Measurements from ENCODE around the gene RSF1.

Gene RSF1

GRCh38 chr11:77644887-77645286 lies 175.6 kb downstream of the RSF1 start:
- no peak for TF ChIP-seq ZNF416 (tag by site-specific recombination; IDR thresholded peaks at IDR 0.05)
- no peak for TF ChIP-seq ZNF624 (tag by site-specific recombination; IDR thresholded peaks at IDR 0.05)
- no peak for TF ChIP-seq SP7 (tag by site-specific recombination; IDR thresholded peaks at IDR 0.05)
- TF ChIP-seq ZNF157 (tag by site-specific recombination; IDR thresholded peaks at IDR 0.05) = no peak
- no peak for TF ChIP-seq ZNF521 (tag by site-specific recombination; IDR thresholded peaks at IDR 0.05)
- TF ChIP-seq ZNF280C (tag by site-specific recombination; IDR thresholded peaks at IDR 0.05) = no peak
- no peak for TF ChIP-seq ZNF501 (tag by site-specific recombination; IDR thresholded peaks at IDR 0.05)
- no peak for TF ChIP-seq HOXD13 (CRISPR knock-in tag; IDR thresholded peaks at IDR 0.05; ENCODE audit: borderline replicate concordance)
- TF ChIP-seq ZNF155 (tag by site-specific recombination; IDR thresholded peaks at IDR 0.05) = no peak
- no peak for TF ChIP-seq ZSCAN4 (tag by site-specific recombination; IDR thresholded peaks at IDR 0.05)
- TF ChIP-seq ZNF423 (tag by site-specific recombination; IDR thresholded peaks at IDR 0.05) = no peak
- TF ChIP-seq SETDB1 (IDR thresholded peaks at IDR 0.05; ENCODE audit: insufficient read length, low read length) = no peak
- POLR2A ChIA-PET = no interaction called here
- Histone ChIP-seq H3K4me3 (ENCODE audit: low read depth, low read length) (no peak overlapping the region), H3K9me3 (ENCODE audit: control insufficient read depth, insufficient read depth, low read depth, low read length) (no peaks in the 10 kb centered on the region), H3K27ac (ENCODE audit: extremely low read depth, low read depth, low read length) (no peak overlapping the region), H3K36me3 (ENCODE audit: control insufficient read depth in 2 of 2, insufficient read depth in 1 of 2, low read length in 2 of 2) (no peaks in the 10 kb centered on the region), H3K4me1 (ENCODE audit: control insufficient read depth, insufficient read depth, low read length) (no peaks in the 10 kb centered on the region)
- CTCF ChIA-PET = no interaction called here

GRCh38 chr11:77642228-77642627 lies 178.3 kb downstream of the RSF1 start:
- H3K4me3 ChIP-seq (ENCODE audit: low read depth, low read length) = no peak overlapping the region
- CTCF ChIA-PET = interaction anchor here (0.6 kb wide), 1 partner anchor 345 kb away, joined by 4 read pairs; no protein-coding TSS in a partner anchor
- POLR2A ChIA-PET = no interaction called here
- no peaks in the 10 kb centered on the region for H3K36me3 ChIP-seq (ENCODE audit: control insufficient read depth in 2 of 2, insufficient read depth in 1 of 2, low read length in 2 of 2)
- no peaks in the 10 kb centered on the region for H3K4me1 ChIP-seq (ENCODE audit: control insufficient read depth, insufficient read depth, low read length)
- H3K27ac ChIP-seq (ENCODE audit: extremely low read depth, low read depth, low read length) = no peak overlapping the region
- no peaks in the 10 kb centered on the region for H3K9me3 ChIP-seq (ENCODE audit: control insufficient read depth, insufficient read depth, low read depth, low read length)
- TF ChIP-seq ZNF843 (tag by site-specific recombination; IDR thresholded peaks at IDR 0.05) (no peak), ZNF560 (tag by site-specific recombination; IDR thresholded peaks at IDR 0.05; ENCODE audit: borderline replicate concordance) (no peak), ZNF837 (tag by site-specific recombination; IDR thresholded peaks at IDR 0.05) (no peak), ZNF211 (tag by site-specific recombination; IDR thresholded peaks at IDR 0.05; ENCODE audit: low read depth) (no peak), PRDM6 (tag by site-specific recombination; IDR thresholded peaks at IDR 0.05) (no peak), ZBTB17 (tag by site-specific recombination; IDR thresholded peaks at IDR 0.05) (no peak), ZBTB8A (tag by site-specific recombination; IDR thresholded peaks at IDR 0.05) (no peak), ZNF785 (tag by site-specific recombination; IDR thresholded peaks at IDR 0.05) (no peak), REPIN1 (tag by site-specific recombination; IDR thresholded peaks at IDR 0.05; ENCODE audit: low read depth) (no peak), OVOL3 (tag by site-specific recombination; IDR thresholded peaks at IDR 0.05) (no peak), ZNF521 (tag by site-specific recombination; IDR thresholded peaks at IDR 0.05) (no peak), ZNF660 (tag by site-specific recombination; IDR thresholded peaks at IDR 0.05) (no peak), ZFHX2 (tag by site-specific recombination; conservative IDR thresholded peaks at IDR 0.05) (no peak), ZNF366 (tag by site-specific recombination; conservative IDR thresholded peaks at IDR 0.05) (no peak), ZBTB20 (tag by site-specific recombination; IDR thresholded peaks at IDR 0.05) (no peak), EGR2 (tag by site-specific recombination; IDR thresholded peaks at IDR 0.05; ENCODE audit: low read depth) (no peak)

Measured in HEK293 (cell line).